Stimulated activated naive CD4-positive, alpha-beta T cell treated with Interleukin-2 at 50 U/mL for 16 hours (primary cell): Measurements from ENCODE around the gene NTM.
"Not testable (repeated sequence)": the region's sequence is repeated elsewhere in the genome, so short reads cannot be mapped to it uniquely, and the experiment has no call there.

ENCODE experiments used
- DNase-seq: peaks from one replicate; lab custom pipeline; 2025; lab: John Stamatoyannopoulos, UW

NTM gene

GRCh38 chr11:132047167-132047566, 676.8 kb downstream of the NTM start:
- DNase-seq, result no peak

GRCh38 chr11:132048040-132048439, 677.6 kb downstream of the NTM start:
- DNase-seq, result no peak

GRCh38 chr11:132049205-132049604, 678.8 kb downstream of the NTM start:
- DNase-seq, result no peak

- DNase-seq, result no peak
Observed at GRCh38 chr11:132050049-132050448, 679.6 kb downstream of the NTM start.

GRCh38 chr11:132050577-132051165, 680.3 kb downstream of the NTM start:
- DNase-seq, result no peak

- no peak for DNase-seq
Observed at GRCh38 chr11:132051704-132052103, 681.3 kb downstream of the NTM start.

- no peak for DNase-seq
Observed at GRCh38 chr11:132052342-132052741, 681.9 kb downstream of the NTM start.

- DNase-seq, result no peak
Observed at GRCh38 chr11:132052904-132053303, 682.5 kb downstream of the NTM start.

- DNase-seq, result no peak
Observed at GRCh38 chr11:132054822-132055221, 684.4 kb downstream of the NTM start.

GRCh38 chr11:132055296-132055695, 684.9 kb downstream of the NTM start:
- no peak for DNase-seq

- no peak for DNase-seq
Observed at GRCh38 chr11:132056689-132057088, 686.3 kb downstream of the NTM start.

- no peak for DNase-seq
Observed at GRCh38 chr11:132057266-132057665, 686.9 kb downstream of the NTM start.

- DNase-seq, result no peak
Observed at GRCh38 chr11:132058211-132058772, 687.9 kb downstream of the NTM start.

GRCh38 chr11:132060567-132060966, 690.2 kb downstream of the NTM start:
- DNase-seq, result no peak

- DNase-seq, result no peak
Observed at GRCh38 chr11:132062031-132062430, 691.6 kb downstream of the NTM start.

- no peak for DNase-seq
Observed at GRCh38 chr11:132062541-132062940, 692.1 kb downstream of the NTM start.

- no peak for DNase-seq
Observed at GRCh38 chr11:132064987-132065620, 694.7 kb downstream of the NTM start.

- DNase-seq, result no peak
Observed at GRCh38 chr11:132068556-132068955, 698.1 kb downstream of the NTM start.

GRCh38 chr11:132069593-132069992, 699.2 kb downstream of the NTM start:
- DNase-seq, result not testable (repeated sequence)

GRCh38 chr11:132070907-132071306, 700.5 kb downstream of the NTM start:
- DNase-seq, result not testable (repeated sequence)

GRCh38 chr11:132072044-132072857, 701.8 kb downstream of the NTM start:
- no peak for DNase-seq

GRCh38 chr11:132072858-132073211, 702.4 kb downstream of the NTM start:
- no peak for DNase-seq

GRCh38 chr11:132073787-132074186, 703.4 kb downstream of the NTM start:
- DNase-seq, result no peak
